Pancreas (tissue), 10 donors: ENCODE measurements around the gene ACTG2. TPM values are rescaled to one million over a fixed set of nuclear protein-coding genes. Genes with fewer than 3 reads are reported as not detected.
"Not testable (repeated sequence)": the region's sequence is repeated elsewhere in the genome, so short reads cannot be mapped to it uniquely, and the experiment has no call there.

Experiments used
- ATAC-seq, 4 donors: fragments of 200-7000 bp; cut with Tn5 transposase; one replicate each; pipeline versions ENCODE4 v1.8.0 to v1.9.1; 2020; ENCODE audit warnings: mild to moderate bottlenecking in 4 of 4, moderate library complexity in 4 of 4
- DNase-seq, 6 donors: peaks; one replicate each; pipeline ENCODE4 v3.0.0-alpha.2; 2020
- FAIRE-seq: peaks from 2 replicates; lab custom pipeline; 2012; peaks lifted over from hg19 to GRCh38; lab: Jason Lieb, UNC
- H3K27ac ChIP-seq, 4 donors: fragments of 200-600 bp; sonication (generic); 1 replicate in 3 of 4; 2 replicates in 1 of 4; pipeline versions ENCODE4 v1.5.0 to v1.8.0; 2020
- H3K27me3 ChIP-seq, 4 donors: fragments of 200-600 bp; one replicate each; pipeline ENCODE4 v1.8.0; 2021
- H3K36me3 ChIP-seq, 3 donors: fragments of 200-600 bp; sonication (generic) in 1 of 3; one replicate each; pipeline versions ENCODE4 v1.5.0 to v1.8.0; 2020 to 2021
- H3K4me1 ChIP-seq, 3 donors: fragments of 200-600 bp; one replicate each; pipeline ENCODE4 v1.8.0; 2021
- H3K4me3 ChIP-seq, 4 donors: fragments of 200-600 bp; sonication (generic) in 2 of 4; one replicate each; pipeline versions ENCODE4 v1.5.0 to v1.8.0; 2020 to 2021
- H3K9me3 ChIP-seq, 4 donors: fragments of 200-600 bp; one replicate each; pipeline ENCODE4 v1.8.0; 2021
- WGBS, 2 donors: extraction: QIAGEN DNeasy Blood & Tissue Kit; methylation state at CpG; one replicate each; pipeline ENCODE4 v1.1.7; 2013; 5-methylcytosine and 5-hydroxymethylcytosine counted together
- intact Hi-C, 3 donors: fragments of 100-400 bp; cut with DNase I; formaldehyde crosslinking; loops; one replicate each; pipeline versions ENCODE4 v1.11.1 to v1.14.2; 2022
- polyA plus RNA-seq, 2 donors: library from polyadenylated mRNA; stranded (reverse); fragments of 200-250 nt; gene quantifications; one replicate each; pipeline ENCODE4 v1.2.3, GENCODE V29; 2013
- total RNA-seq, 6 donors: library from RNA; stranded (reverse); fragmentation: NEBNext Ultra II Directional in 4 of 6; extraction: Animal tissue kit (Norgen Biotek cat#: 25700) in 4 of 6; gene quantifications; one replicate each; pipeline versions ENCODE4 v1.2.1 to v1.2.4, GENCODE V29; 2021 to 2023
- TF ChIP-seq, protein P1 (sequence below), 4 donors: fragments of 200-600 bp; sonication (generic) in 3 of 4; IDR thresholded peaks; one replicate each; pipeline versions ENCODE4 v1.5.0 to v1.8.0; 2021; ENCODE audit warnings: antibody characterized with exemption in 4 of 4
- donor health status: healthy with polysubstance abuse.
- donor health status: DM: no; HTN: no; CAD: no; lungs with moderate emphysema.
- donor health status: DM: no; HTN: no; CAD: no.
- donor health status: control.
- donor health status: control.
- donor health status: Bipolar disorder and iron deficiency.
- donor health status: DM: yes; HTN: yes; CAD: no.
- donor health status: DM: no; HTN: no; CAD: no.
- donor health status: DM: no; HTN: no; CAD: no.
- donor health status: DM: yes; HTN: yes; CAD: no.

The ACTG2 gene
- total and polyA plus RNA-seq, 8 donors = 0.28 to 76.3 (median 1.7) TPM

DNA sequence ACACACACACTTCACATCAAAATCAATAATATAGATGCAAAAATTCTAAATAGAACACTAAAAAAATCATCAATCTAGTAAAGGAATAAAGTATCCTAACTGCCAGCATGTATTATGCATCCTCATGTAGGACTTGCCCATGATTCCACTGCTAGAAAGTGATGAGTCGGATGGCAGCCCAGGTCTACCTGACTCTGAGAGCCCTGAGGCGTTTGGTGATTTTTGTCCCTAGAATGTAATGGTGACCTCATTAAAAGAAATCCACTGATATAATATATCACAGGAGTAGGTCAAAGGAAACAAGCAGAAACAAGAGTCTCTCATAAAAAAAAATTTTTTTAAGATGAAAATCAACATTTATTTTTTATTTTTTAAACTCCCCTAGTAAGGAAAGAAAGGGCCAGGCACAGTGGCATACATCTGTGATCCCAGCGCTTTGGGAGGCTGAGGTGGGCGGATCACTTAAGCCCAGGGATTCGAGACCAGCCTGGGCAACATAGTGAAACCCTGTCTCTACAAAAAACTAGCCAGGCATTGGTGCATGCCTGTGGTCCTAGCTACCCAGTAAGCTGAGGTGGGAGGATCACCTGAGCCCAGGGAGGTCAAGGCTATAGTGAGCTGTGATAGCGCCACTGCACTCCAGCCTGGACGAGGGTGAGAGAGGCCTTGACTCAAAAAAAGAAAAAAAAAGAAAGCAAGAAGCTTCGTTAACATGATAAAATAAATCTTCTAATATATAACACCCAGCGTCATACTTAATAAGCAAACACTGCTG is 24.4 kb upstream of the ACTG2 start:
- DNase-seq (no peak), ATAC-seq (no peak), FAIRE-seq (no peak)
- 87% methylated on average over 9 of the region's 9 CpGs for WGBS, 2 donors
- TF ChIP-seq, protein P1, sequence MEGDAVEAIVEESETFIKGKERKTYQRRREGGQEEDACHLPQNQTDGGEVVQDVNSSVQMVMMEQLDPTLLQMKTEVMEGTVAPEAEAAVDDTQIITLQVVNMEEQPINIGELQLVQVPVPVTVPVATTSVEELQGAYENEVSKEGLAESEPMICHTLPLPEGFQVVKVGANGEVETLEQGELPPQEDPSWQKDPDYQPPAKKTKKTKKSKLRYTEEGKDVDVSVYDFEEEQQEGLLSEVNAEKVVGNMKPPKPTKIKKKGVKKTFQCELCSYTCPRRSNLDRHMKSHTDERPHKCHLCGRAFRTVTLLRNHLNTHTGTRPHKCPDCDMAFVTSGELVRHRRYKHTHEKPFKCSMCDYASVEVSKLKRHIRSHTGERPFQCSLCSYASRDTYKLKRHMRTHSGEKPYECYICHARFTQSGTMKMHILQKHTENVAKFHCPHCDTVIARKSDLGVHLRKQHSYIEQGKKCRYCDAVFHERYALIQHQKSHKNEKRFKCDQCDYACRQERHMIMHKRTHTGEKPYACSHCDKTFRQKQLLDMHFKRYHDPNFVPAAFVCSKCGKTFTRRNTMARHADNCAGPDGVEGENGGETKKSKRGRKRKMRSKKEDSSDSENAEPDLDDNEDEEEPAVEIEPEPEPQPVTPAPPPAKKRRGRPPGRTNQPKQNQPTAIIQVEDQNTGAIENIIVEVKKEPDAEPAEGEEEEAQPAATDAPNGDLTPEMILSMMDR (IDR thresholded peaks at IDR 0.05) = no peak
- Histone ChIP-seq H3K4me3 (no peak overlapping the region), H3K36me3 (peaks cover 0 to 6% (median 4%) of the 10 kb centered on the region in 3 donors), H3K27ac (no peak overlapping the region), H3K4me1 (no peaks in the 10 kb centered on the region), H3K9me3 (no peaks in the 10 kb centered on the region), H3K27me3 (no peaks in the 10 kb centered on the region)
- intact Hi-C loops = no loop called here

- peaks cover 0 to 6% (median 0%) of the 10 kb centered on the region in 3 donors for H3K36me3 ChIP-seq
- H3K4me3 ChIP-seq = no peak overlapping the region
- H3K27ac ChIP-seq = no peak overlapping the region
- no peaks in the 10 kb centered on the region for H3K4me1 ChIP-seq
- FAIRE-seq (peak; percentile 56), DNase-seq (no peak), ATAC-seq (peak in 2 of 4 donors; percentile 38 to 40)
- H3K9me3 ChIP-seq = no peaks in the 10 kb centered on the region
- TF ChIP-seq, protein P1 (IDR thresholded peaks at IDR 0.05) = no peak
- H3K27me3 ChIP-seq = no peaks in the 10 kb centered on the region
- intact Hi-C loops = no loop called here
- 66% methylated on average over 4 of the region's 4 CpGs for WGBS, 2 donors
Observed at GRCh38 chr2:73870084-73870483, 22.7 kb upstream of the ACTG2 start.

- no peaks in the 10 kb centered on the region for H3K36me3 ChIP-seq
- H3K9me3 ChIP-seq = no peaks in the 10 kb centered on the region
- ATAC-seq (peak in 2 of 4 donors; percentile 30 to 57), FAIRE-seq (no peak), DNase-seq (no peak)
- H3K4me3 ChIP-seq = no peak overlapping the region
- WGBS, 2 donors = 35 to 54% methylated on average over 9 of the region's 9 CpGs
- no peaks in the 10 kb centered on the region for H3K27me3 ChIP-seq
- intact Hi-C loops = no loop called here
- H3K4me1 ChIP-seq = no peaks in the 10 kb centered on the region
- TF ChIP-seq, protein P1 (IDR thresholded peaks at IDR 0.05) = no peak
- H3K27ac ChIP-seq = no peak overlapping the region
Observed at GRCh38 chr2:73877071-73877802, 15.6 kb upstream of the ACTG2 start.

- WGBS, 2 donors = 80 to 85% methylated on average over 5 of the region's 5 CpGs
- H3K36me3 ChIP-seq, DNase-seq, H3K27ac ChIP-seq, FAIRE-seq, H3K27me3 ChIP-seq, ATAC-seq, H3K9me3 ChIP-seq, intact Hi-C loops, H3K4me1 ChIP-seq, H3K4me3 ChIP-seq: not testable (repeated sequence)
Observed at GRCh38 chr2:73877984-73878383, 14.8 kb upstream of the ACTG2 start.

DNA sequence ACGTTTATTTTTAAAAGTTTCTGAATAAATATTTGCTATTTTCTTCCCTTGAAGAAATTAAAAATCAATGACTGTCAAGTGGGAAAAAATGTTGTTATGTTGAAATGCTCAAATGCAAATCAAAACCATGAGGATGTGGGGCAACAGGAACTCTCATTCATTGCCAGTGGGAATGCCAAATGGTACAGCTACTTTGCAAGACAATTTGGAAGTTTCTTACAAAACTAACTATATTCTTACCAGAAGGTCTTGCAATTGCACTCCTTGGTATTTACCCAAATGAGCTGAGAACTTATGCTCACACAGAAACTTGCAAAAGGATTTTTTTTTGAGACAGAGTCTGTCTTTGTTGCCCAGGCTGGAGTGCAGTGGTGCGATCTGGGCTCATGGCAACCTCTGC is 7.4 kb upstream of the ACTG2 start:
- 44 to 45% methylated on average over 2 of the region's 2 CpGs for WGBS, 2 donors
- ATAC-seq (no peak), DNase-seq (no peak), FAIRE-seq (no peak)
- Histone ChIP-seq H3K4me3 (no peak overlapping the region), H3K27ac (no peak overlapping the region), H3K4me1 (no peaks in the 10 kb centered on the region), H3K9me3 (no peaks in the 10 kb centered on the region), H3K27me3 (peaks cover 0 to 8% (median 0%) of the 10 kb centered on the region in 4 donors), H3K36me3 (no peaks in the 10 kb centered on the region)
- intact Hi-C loops = no loop called here
- TF ChIP-seq, protein P1 (IDR thresholded peaks at IDR 0.05) = no peak
